OCI-LY7 (cell line): ENCODE results near the gene DEAF1. TPM values are rescaled to one million over a fixed set of nuclear protein-coding genes. Genes with fewer than 3 reads are reported as not detected.
A peak's percentile ranks its signal among the peaks of the same experiment; 100 is the strongest.

Source experiments
- BruUV-seq: library from RNA; stranded (reverse); fragments of 400-500 nt; replicated peaks from 2 replicates; lab custom pipeline; 2021; lab: Mats Ljungman, UMichigan
- CTCF ChIA-PET: fragments of 300-600 bp; sonication (Branson Sonifier 250); formaldehyde crosslinking; loops from one replicate; lab custom pipeline; 2022; ENCODE audit warnings: antibody characterized with exemption; ENCODE audit not compliant: unreplicated experiment; lab: Charles Lee
- POLR2A ChIA-PET: fragments of 300-600 bp; sonication (Branson Sonifier 250); formaldehyde crosslinking; loops from one replicate; lab custom pipeline; 2022; ENCODE audit warnings: antibody characterized with exemption; lab: Charles Lee
- DNase-seq: peaks from one replicate; pipeline ENCODE4 v3.0.0-alpha.2; 2015; ENCODE audit warnings: low spot score
- H2AFZ ChIP-seq: fragments of 200-600 bp; sonication (generic), shearing (Covaris generic); 2 replicates; pipeline ENCODE4 v1.6.1; 2014; ENCODE audit warnings: mild to moderate bottlenecking, antibody characterized with exemption, low read length, moderate library complexity
- H3K27ac ChIP-seq: fragments of 200-600 bp; sonication (generic); 2 replicates; pipeline ENCODE4 v1.5.1; 2014; ENCODE audit warnings: mixed run types, low read depth, mild to moderate bottlenecking, moderate library complexity, low read length, inconsistent platforms; ENCODE audit not compliant: poor library complexity, severe bottlenecking
- H3K36me3 ChIP-seq: fragments of 200-600 bp; sonication (generic); 2 replicates; pipeline ENCODE4 v1.6.1; 2014; ENCODE audit warnings: mild to moderate bottlenecking, antibody characterized with exemption, low read length, moderate library complexity, mixed read lengths; ENCODE audit not compliant: insufficient read depth
- H3K4me1 ChIP-seq: fragments of 200-600 bp; sonication (generic); 2 replicates; pipeline ENCODE4 v1.5.1; 2014; ENCODE audit warnings: mild to moderate bottlenecking, low read length; ENCODE audit not compliant: insufficient read depth, poor library complexity, severe bottlenecking
- H3K4me2 ChIP-seq: fragments of 200-600 bp; sonication (generic); 2 replicates; pipeline ENCODE4 v1.6.1; 2014; ENCODE audit warnings: mild to moderate bottlenecking, low read length
- H3K4me3 ChIP-seq: fragments of 200-600 bp; sonication (generic); 2 replicates; pipeline ENCODE4 v1.5.1; 2014; ENCODE audit warnings: mild to moderate bottlenecking, low read depth, low read length; ENCODE audit not compliant: poor library complexity, severe bottlenecking
- H3K79me2 ChIP-seq: fragments of 200-600 bp; sonication (generic); 2 replicates; pipeline ENCODE4 v1.6.1; 2016; ENCODE audit warnings: low read depth, mild to moderate bottlenecking, low read length, moderate library complexity, mixed read lengths; ENCODE audit not compliant: insufficient read depth
- H3K9me2 ChIP-seq: fragments of 200-600 bp; sonication (generic); 2 replicates; pipeline ENCODE4 v1.6.1; 2016; ENCODE audit warnings: mild to moderate bottlenecking, low read length, mixed read lengths; ENCODE audit not compliant: insufficient read depth
- H3K9me3 ChIP-seq: fragments of 200-600 bp; sonication (generic); 2 replicates; pipeline ENCODE4 v1.6.1; 2014; ENCODE audit warnings: mild to moderate bottlenecking, mixed run types, low read length, mixed read lengths
- H4K20me1 ChIP-seq: fragments of 200-600 bp; sonication (generic); 2 replicates; pipeline ENCODE4 v1.6.1; 2014; ENCODE audit warnings: mild to moderate bottlenecking, antibody characterized with exemption, low read length, moderate library complexity, mixed read lengths; ENCODE audit not compliant: insufficient read depth
- EZH2phosphoT487 ChIP-seq: fragments of 200-600 bp; sonication (generic); IDR thresholded peaks from 2 replicates; pipeline ENCODE4 v1.6.1; 2018; ENCODE audit warnings: low read depth, borderline replicate concordance, mild to moderate bottlenecking, mixed run types, antibody characterized with exemption, low read length, moderate library complexity, mixed read lengths
- intact Hi-C: fragments of 100-400 bp; cut with micrococcal nuclease; formaldehyde crosslinking; loops from one replicate; pipeline ENCODE4 v1.10.0; 2022; ENCODE audit not compliant: unreplicated experiment
- total RNA-seq, 2 experiments: library from RNA; depleted of rRNA in 1 of 2; stranded (reverse); fragments of >200 nt in 1 of 2; shearing (Covaris generic) in 1 of 2; gene quantifications; 2 replicates each; pipeline ENCODE4 v1.2.3, GENCODE V29; 2014 to 2022
- TF ChIP-seq, protein P1 (sequence below): fragments of 200-600 bp; sonication (generic); conservative IDR thresholded peaks from 2 replicates; pipeline ENCODE4 v1.5.1; 2014; ENCODE audit warnings: mild to moderate bottlenecking, antibody characterized with exemption, low read length, moderate library complexity, mixed read lengths

The DEAF1 gene
- total RNA-seq, 2 experiments from 2014 or later, result 42.7 to 66.2 TPM

DNA sequence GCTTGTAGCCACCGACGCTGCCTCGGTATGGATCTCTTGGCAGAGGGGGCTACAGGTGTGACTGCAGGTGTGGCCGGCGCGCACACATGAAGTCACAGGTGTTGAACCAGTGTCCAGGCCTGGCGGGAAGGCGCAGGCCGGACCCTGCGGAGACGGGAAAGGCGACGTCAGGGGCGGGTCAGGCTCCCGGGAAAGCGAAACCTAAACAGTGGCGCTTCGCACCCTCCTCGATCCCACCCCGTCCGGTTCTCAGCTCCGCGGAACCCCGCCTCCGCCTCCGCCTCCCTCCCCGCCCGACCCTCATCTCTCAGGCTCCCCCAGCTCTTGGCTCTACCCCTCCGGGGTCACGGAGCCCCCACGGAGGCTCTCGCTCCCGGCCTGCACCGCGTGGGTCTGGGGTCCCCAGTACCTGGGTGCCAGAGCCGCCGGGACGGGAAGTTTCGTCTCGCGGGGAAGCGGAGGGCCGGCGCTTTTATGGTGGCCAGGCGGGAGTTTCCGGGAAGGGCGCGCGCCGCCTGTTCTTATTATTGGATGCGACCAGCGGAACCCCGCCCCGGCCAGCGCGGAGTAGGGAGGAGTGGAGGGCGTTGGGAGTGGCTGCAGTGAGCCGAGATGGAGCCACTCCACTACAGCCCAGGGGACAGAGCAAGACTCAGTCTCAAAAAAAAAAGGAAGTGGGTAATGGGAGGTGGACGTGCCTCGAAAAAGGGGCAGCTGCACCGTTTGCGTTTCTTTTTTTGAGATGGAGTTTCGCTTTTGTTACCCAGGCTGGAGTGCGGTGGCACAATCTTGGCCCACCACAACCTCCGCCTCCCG lies 79.3 kb downstream of the DEAF1 start, which contains the start of gene IRF7:
Gene IRF7, minus strand, starts transcription at position 447 of the 816 bp plus-strand sequence. CDS start 586 bp downstream, outside the sequence.
- Histone ChIP-seq H4K20me1 (0 out of 2 replicates have a peak, but pooled peaks cover 3% of the 10 kb centered on the region), H2AFZ (no peak within 1 kb of the TSS; the same call in 1 of the 2 replicates), H3K9me3 (no peaks in the 10 kb centered on the region), H3K36me3 (peaks cover 27% of the 10 kb centered on the region), H3K4me3 (peak within 1 kb of the TSS; percentile 65), H3K4me1 (peaks cover 19% of the 10 kb centered on the region), H3K4me2 (peak within 1 kb of the TSS; percentile 70), H3K79me2 (no peaks in the 10 kb centered on the region), H3K27ac (peak within 1 kb of the TSS; percentile 59), H3K9me2 (no peaks in the 10 kb centered on the region)
- POLR2A ChIA-PET, result interaction anchor here (0.6 kb wide), 2 partner anchors 150 to 835 kb away, joined by 3 to 4 read pairs; no protein-coding TSS in a partner anchor
- peak; percentile 91 for DNase-seq
- CTCF ChIA-PET, result no interaction called here
- no TSS peak for BruUV-seq
- TF ChIP-seq, protein P1, sequence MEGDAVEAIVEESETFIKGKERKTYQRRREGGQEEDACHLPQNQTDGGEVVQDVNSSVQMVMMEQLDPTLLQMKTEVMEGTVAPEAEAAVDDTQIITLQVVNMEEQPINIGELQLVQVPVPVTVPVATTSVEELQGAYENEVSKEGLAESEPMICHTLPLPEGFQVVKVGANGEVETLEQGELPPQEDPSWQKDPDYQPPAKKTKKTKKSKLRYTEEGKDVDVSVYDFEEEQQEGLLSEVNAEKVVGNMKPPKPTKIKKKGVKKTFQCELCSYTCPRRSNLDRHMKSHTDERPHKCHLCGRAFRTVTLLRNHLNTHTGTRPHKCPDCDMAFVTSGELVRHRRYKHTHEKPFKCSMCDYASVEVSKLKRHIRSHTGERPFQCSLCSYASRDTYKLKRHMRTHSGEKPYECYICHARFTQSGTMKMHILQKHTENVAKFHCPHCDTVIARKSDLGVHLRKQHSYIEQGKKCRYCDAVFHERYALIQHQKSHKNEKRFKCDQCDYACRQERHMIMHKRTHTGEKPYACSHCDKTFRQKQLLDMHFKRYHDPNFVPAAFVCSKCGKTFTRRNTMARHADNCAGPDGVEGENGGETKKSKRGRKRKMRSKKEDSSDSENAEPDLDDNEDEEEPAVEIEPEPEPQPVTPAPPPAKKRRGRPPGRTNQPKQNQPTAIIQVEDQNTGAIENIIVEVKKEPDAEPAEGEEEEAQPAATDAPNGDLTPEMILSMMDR, result no peak
- no peak for TF ChIP-seq EZH2phosphoT487
- intact Hi-C loops, result loop anchor here (5.0 kb wide), 1 partner anchor 38 kb away; the partner anchor contains the start of gene PHRF1

DNA sequence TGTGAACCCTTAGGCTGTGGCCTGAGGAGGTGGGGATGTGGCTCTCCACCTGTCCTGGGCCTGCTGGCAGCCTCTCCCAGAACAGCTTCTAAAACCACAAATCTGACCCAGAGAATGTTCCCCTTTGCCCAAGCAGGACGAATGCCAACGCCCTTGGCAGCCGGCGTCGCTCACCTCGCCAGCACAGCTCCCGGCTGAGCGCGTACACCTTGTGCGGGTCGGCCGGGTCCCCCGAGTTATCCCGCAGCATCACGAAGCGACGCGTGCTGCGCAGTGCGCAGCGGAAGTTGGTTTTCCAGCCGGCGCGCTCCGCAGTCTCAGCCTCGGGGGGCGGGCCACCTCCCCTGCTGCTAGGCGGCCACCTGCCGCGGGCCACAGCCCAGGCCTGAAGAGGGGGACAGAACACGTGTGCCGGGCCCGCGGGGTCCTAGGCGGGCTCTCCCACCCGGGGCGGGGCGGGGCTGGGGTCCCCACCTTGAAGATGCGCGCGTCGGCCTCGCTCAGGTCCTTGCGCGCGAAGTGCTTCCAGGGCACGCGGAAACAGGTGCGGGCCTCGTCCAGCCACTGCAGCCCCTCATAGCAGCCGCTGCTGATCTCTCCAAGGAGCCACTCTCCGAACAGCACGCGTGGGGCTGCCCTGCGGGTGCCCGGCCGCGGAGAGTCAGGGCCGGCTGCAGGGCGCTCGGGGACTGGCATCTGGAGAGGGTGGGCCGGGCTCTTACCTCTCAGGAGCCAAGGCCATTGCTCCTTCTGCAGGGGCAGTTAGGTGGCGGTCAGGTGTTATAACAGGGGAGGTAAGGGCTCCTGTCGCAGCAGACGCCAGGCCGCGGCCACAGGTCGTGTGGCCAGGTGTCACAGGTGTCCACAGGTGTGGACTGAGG lies 80.2 kb downstream of the DEAF1 start:
- peaks cover 19% of the 10 kb centered on the region for H3K4me1 ChIP-seq
- peaks cover 35% of the 10 kb centered on the region for H3K36me3 ChIP-seq
- BruUV-seq, result no TSS peak
- POLR2A ChIA-PET, result interaction anchor here (0.6 kb wide), 1 partner anchor 149 kb away, joined by 4 read pairs; no protein-coding TSS in a partner anchor
- CTCF ChIA-PET, result no interaction called here
- H3K4me3 ChIP-seq, result peak overlapping the region; percentile 65
- peak overlapping the region; percentile 59 for H3K27ac ChIP-seq
- H4K20me1 ChIP-seq, result 0 out of 2 replicates have a peak, but pooled peaks cover 3% of the 10 kb centered on the region
- H3K4me2 ChIP-seq, result peak overlapping the region; percentile 70
- DNase-seq, result no peak
- H2AFZ ChIP-seq, result no peak overlapping the region
- intact Hi-C loops, result loop anchor here (5.0 kb wide), 1 partner anchor 38 kb away; the partner anchor contains the start of gene PHRF1
- H3K9me3 ChIP-seq, result no peaks in the 10 kb centered on the region
- no peaks in the 10 kb centered on the region for H3K9me2 ChIP-seq
- TF ChIP-seq, protein P1, result no peak
- no peak for TF ChIP-seq EZH2phosphoT487
- H3K79me2 ChIP-seq, result no peaks in the 10 kb centered on the region
